AG04450 (cell line): ENCODE measurements around the gene FLCN. TPM values are rescaled to one million over a fixed set of nuclear protein-coding genes. Genes with fewer than 3 reads are reported as not detected.

Source experiments
- CTCF ChIA-PET: fragments of 300-600, 350-600 bp; formaldehyde crosslinking; extraction: SDS; loops from one replicate; lab custom pipeline; 2022; ENCODE audit warnings: antibody characterized with exemption, inconsistent platforms; lab: Charles Lee
- POLR2A ChIA-PET: fragments of 350-600 bp; formaldehyde crosslinking; extraction: SDS; loops from one replicate; lab custom pipeline; 2021; ENCODE audit warnings: antibody characterized with exemption, inconsistent platforms; lab: Yijun Ruan, JAX
- DNase-seq: peaks from one replicate; pipeline ENCODE4 v3.0.0-alpha.2; 2011; ENCODE audit warnings: low read depth, low spot score
- H3K27ac ChIP-seq: one replicate; pipeline ENCODE4 v1.5.1; 2012; ENCODE audit warnings: low read depth, low read length, control low read depth
- H3K27me3 ChIP-seq: one replicate; pipeline ENCODE4 v1.6.0; 2012; ENCODE audit warnings: low read length; ENCODE audit not compliant: control insufficient read depth, insufficient read depth
- H3K4me3 ChIP-seq: 2 replicates; pipeline ENCODE4 v1.5.1; 2011; ENCODE audit warnings: mild to moderate bottlenecking, low read depth, low read length, control low read depth
- H3K9me3 ChIP-seq: 2 replicates; pipeline ENCODE4 v1.5.1; 2012; ENCODE audit warnings: low read length; ENCODE audit not compliant: control insufficient read depth, insufficient read depth
- CTCF ChIP-seq: IDR thresholded peaks from 2 replicates; pipeline ENCODE4 v1.5.1; 2011; ENCODE audit warnings: low read depth, low read length, control low read depth, inconsistent platforms
- polyA plus RNA-seq: library from polyadenylated mRNA; depleted of rRNA; stranded (reverse); fragments of >200 nt; gene quantifications from 2 replicates; pipeline ENCODE4 v1.2.3, GENCODE V29; 2011

The FLCN gene
- polyA plus RNA-seq, 1 experiment = 13.7 TPM

GRCh38 chr17:17205368-17206123, 31.4 kb downstream of the FLCN start:
- CTCF ChIA-PET = no interaction called here

GRCh38 chr17:17204635-17205231, 32.2 kb downstream of the FLCN start:
- no peak for TF ChIP-seq CTCF
- DNase-seq = no peak
- Histone ChIP-seq H3K4me3 (peak overlapping the region; percentile 58), H3K9me3 (no peaks in the 10 kb centered on the region; the same call in 1 of the 2 replicates), H3K27ac (no peak overlapping the region), H3K27me3 (no peaks in the 10 kb centered on the region)
- ChIA-PET POLR2A (no interaction called here), CTCF (no interaction called here)

More at GRCh38 chr17:17205368-17206123, 31.4 kb downstream of the FLCN start:
- no peak for TF ChIP-seq CTCF
- no peak overlapping the region for H3K27ac ChIP-seq
- peak overlapping the region; percentile 58 for H3K4me3 ChIP-seq
- no peaks in the 10 kb centered on the region; the same call in 1 of the 2 replicates for H3K9me3 ChIP-seq
- POLR2A ChIA-PET = no interaction called here
- no peak for DNase-seq
- no peaks in the 10 kb centered on the region for H3K27me3 ChIP-seq

GRCh38 chr17:17204041-17204591, 32.9 kb downstream of the FLCN start:
- H3K27ac ChIP-seq = no peak overlapping the region
- H3K4me3 ChIP-seq = no peak overlapping the region
- H3K27me3 ChIP-seq = no peaks in the 10 kb centered on the region
- no peak for DNase-seq
- TF ChIP-seq CTCF = no peak
- ChIA-PET CTCF (no interaction called here), POLR2A (no interaction called here)
- no peaks in the 10 kb centered on the region; the same call in 1 of the 2 replicates for H3K9me3 ChIP-seq

GRCh38 chr17:17203173-17203730, 33.7 kb downstream of the FLCN start:
- POLR2A ChIA-PET = no interaction called here
- Histone ChIP-seq H3K27ac (no peak overlapping the region), H3K4me3 (no peak overlapping the region), H3K9me3 (no peaks in the 10 kb centered on the region; the same call in 1 of the 2 replicates), H3K27me3 (no peaks in the 10 kb centered on the region)
- no peak for TF ChIP-seq CTCF
- CTCF ChIA-PET = interaction anchor here (0.6 kb wide), 1 partner anchor 57 kb away, joined by 8 read pairs; no protein-coding TSS in a partner anchor
- DNase-seq = no peak
